Epidermal melanocyte (primary cell): Measurements from ENCODE around the gene DCAF12.

Experiments
- DNase-seq: peaks from one replicate; pipeline ENCODE4 v3.0.0; 2011; ENCODE audit warnings: low spot score; ENCODE audit not compliant: insufficient read length

Gene DCAF12

GRCh38 chr9:34125681-34126206 lies 754 bp downstream of the DCAF12 start:
- DNase-seq: peak; percentile 21

GRCh38 chr9:34124926-34125325 lies 1.6 kb downstream of the DCAF12 start:
- DNase-seq: no peak

- DNase-seq: no peak
Measured at GRCh38 chr9:34124099-34124498, 2.4 kb downstream of the DCAF12 start.

- DNase-seq: no peak
Measured at GRCh38 chr9:34123682-34124081, 2.8 kb downstream of the DCAF12 start.

- DNase-seq: no peak
Measured at GRCh38 chr9:34121996-34122395, 4.5 kb downstream of the DCAF12 start.

- no peak for DNase-seq
Measured at GRCh38 chr9:34119713-34120112, 6.8 kb downstream of the DCAF12 start.

GRCh38 chr9:34114436-34114835 lies 12.1 kb downstream of the DCAF12 start:
- no peak for DNase-seq

GRCh38 chr9:34106110-34106509 lies 20.4 kb downstream of the DCAF12 start:
- no peak for DNase-seq

GRCh38 chr9:34102796-34103195 lies 23.7 kb downstream of the DCAF12 start:
- no peak for DNase-seq

- no peak for DNase-seq
Measured at GRCh38 chr9:34098307-34098706, 28.2 kb downstream of the DCAF12 start.

GRCh38 chr9:34097865-34098264 lies 28.6 kb downstream of the DCAF12 start:
- DNase-seq: no peak

- DNase-seq: no peak
Measured at GRCh38 chr9:34096751-34097150, 29.7 kb downstream of the DCAF12 start.

- no peak for DNase-seq
Measured at GRCh38 chr9:34093578-34093977, 32.9 kb downstream of the DCAF12 start.

- DNase-seq: no peak
Measured at GRCh38 chr9:34089311-34089710, 37.2 kb downstream of the DCAF12 start.

- DNase-seq: no peak
Measured at GRCh38 chr9:34087370-34087769, 39.1 kb downstream of the DCAF12 start.

- no peak for DNase-seq
Measured at GRCh38 chr9:34086864-34087263, 39.6 kb downstream of the DCAF12 start.

GRCh38 chr9:34085581-34086500 lies 40.7 kb downstream of the DCAF12 start:
- no peak for DNase-seq

- DNase-seq: peak; percentile 72
Measured at GRCh38 chr9:34084562-34084961, 41.9 kb downstream of the DCAF12 start.

- no peak for DNase-seq
Measured at GRCh38 chr9:34079181-34079580, 47.3 kb downstream of the DCAF12 start.

- DNase-seq: no peak
Measured at GRCh38 chr9:34072868-34073590, 53.5 kb downstream of the DCAF12 start.

- DNase-seq: no peak
Measured at GRCh38 chr9:34072410-34072809, 54.1 kb downstream of the DCAF12 start.

GRCh38 chr9:34070606-34071324 lies 55.7 kb downstream of the DCAF12 start:
- no peak for DNase-seq
